GM12878 (cell line): ENCODE results near the gene DLGAP3. TPM values are rescaled to one million over a fixed set of nuclear protein-coding genes. Genes with fewer than 3 reads are reported as not detected.

Source experiments
- ATAC-seq: fragments of 200-7000 bp; cut with Tn5 transposase; 3 replicates; pipeline ENCODE4 v1.9.1; 2020; ENCODE audit warnings: mild to moderate bottlenecking, moderate library complexity
- BruUV-seq: library from RNA; stranded (reverse); fragments of 400-500 nt; replicated peaks from 2 replicates; lab custom pipeline; 2021; lab: Mats Ljungman, UMichigan
- CTCF ChIA-PET: fragments of 300-600 bp; sonication (Branson Sonifier 250); formaldehyde crosslinking; extraction: SDS; loops from one replicate; lab custom pipeline; 2021; ENCODE audit warnings: inconsistent platforms; lab: Yijun Ruan, JAX
- POLR2A ChIA-PET: fragments of 350-600 bp; formaldehyde crosslinking; extraction: SDS; loops from one replicate; lab custom pipeline; 2021; ENCODE audit warnings: inconsistent platforms; lab: Charles Lee
- RAD21 ChIA-PET: fragments of 300-600 bp; sonication (Branson Sonifier 250); formaldehyde crosslinking; loops from one replicate; lab custom pipeline; 2023; ENCODE audit warnings: antibody characterized with exemption; ENCODE audit not compliant: unreplicated experiment; lab: Charles Lee
- SMC1A ChIA-PET: fragments of 300-600 bp; sonication (Branson Sonifier 250); formaldehyde crosslinking; loops from one replicate; lab custom pipeline; 2023; ENCODE audit not compliant: unreplicated experiment, uncharacterized antibody; lab: Charles Lee
- DNase-seq: peaks from one replicate; pipeline ENCODE4 v3.0.0-alpha.2; 2011; ENCODE audit warnings: low read depth, low spot score
- FAIRE-seq: peaks from 3 replicates; lab custom pipeline; 2011; peaks lifted over from hg19 to GRCh38; lab: Jason Lieb, UNC
- H2AFZ ChIP-seq: 2 replicates; pipeline ENCODE4 v1.6.0; 2011; ENCODE audit warnings: low read depth, low read length, control low read depth; ENCODE audit not compliant: control insufficient read depth
- H3K27ac ChIP-seq: 2 replicates; pipeline ENCODE4 v1.5.1; 2011; ENCODE audit warnings: control low read depth; ENCODE audit not compliant: control insufficient read depth, insufficient read depth
- H3K27me3 ChIP-seq, 2 experiments: replicated peaks in 1 of 2; 2 replicates each; pipeline versions ENCODE4 v1.6.0 to v1.6.1; 2011; ENCODE audit warnings: low read length in 1 of 2; ENCODE audit not compliant: control insufficient read depth in 2 of 2, insufficient read depth in 2 of 2
- H3K36me3 ChIP-seq, 2 experiments: 2 replicates each; pipeline ENCODE4 v1.5.1; 2011; ENCODE audit warnings: low read length in 1 of 2; ENCODE audit not compliant: control insufficient read depth in 2 of 2, insufficient read depth in 2 of 2
- H3K4me1 ChIP-seq: 2 replicates; pipeline ENCODE4 v1.6.1; 2011; ENCODE audit warnings: mild to moderate bottlenecking, low read length, moderate library complexity, mixed read lengths; ENCODE audit not compliant: control insufficient read depth, insufficient read depth
- H3K4me2 ChIP-seq: 2 replicates; pipeline ENCODE4 v1.6.0; 2011; ENCODE audit warnings: control low read depth; ENCODE audit not compliant: control insufficient read depth, insufficient read depth
- H3K4me3 ChIP-seq: fragments of 200-600 bp; sonication (generic); 2 replicates; pipeline ENCODE4 v1.5.1; 2016
- H3K79me2 ChIP-seq: 2 replicates; pipeline ENCODE4 v1.6.0; 2011; ENCODE audit warnings: low read length; ENCODE audit not compliant: control insufficient read depth, insufficient read depth
- H3K9ac ChIP-seq: 2 replicates; pipeline ENCODE4 v1.8.0; 2011; ENCODE audit warnings: low read length, control low read depth, mixed read lengths; ENCODE audit not compliant: control insufficient read depth, insufficient read depth
- H3K9me3 ChIP-seq: replicated peaks from 3 replicates; pipeline ENCODE4 v1.5.1; 2011; ENCODE audit warnings: mild to moderate bottlenecking, low read length; ENCODE audit not compliant: control insufficient read depth, insufficient read depth
- H4K20me1 ChIP-seq: 2 replicates; pipeline ENCODE4 v1.6.0; 2011; ENCODE audit not compliant: control insufficient read depth, insufficient read depth
- ATF2 ChIP-seq: IDR thresholded peaks from 2 replicates; pipeline ENCODE4 v1.6.1; 2012; ENCODE audit warnings: low read length, inconsistent platforms
- ATF3 ChIP-seq: IDR thresholded peaks from 2 replicates; pipeline ENCODE4 v1.6.1; 2011; ENCODE audit warnings: low read depth, mild to moderate bottlenecking, low read length, moderate library complexity, borderline replicate concordance; ENCODE audit errors: extremely low read depth
- BACH1 ChIP-seq: fragments of 450-650 bp; IDR thresholded peaks from 2 replicates; pipeline ENCODE4 v1.6.1; 2017; ENCODE audit warnings: mild to moderate bottlenecking, borderline replicate concordance
- BMI1 ChIP-seq: fragments of 450-650 bp; IDR thresholded peaks from 2 replicates; pipeline ENCODE4 v1.6.1; 2016; ENCODE audit warnings: mild to moderate bottlenecking, moderate library complexity, borderline replicate concordance
- CEBPB ChIP-seq, 2 experiments: fragments of 150-350 bp in 1 of 2; IDR thresholded peaks; 2 replicates each; pipeline ENCODE4 v1.6.1; 2012 to 2014; ENCODE audit warnings: low read depth in 2 of 2, low read length in 2 of 2, borderline replicate concordance in 1 of 2, inconsistent platforms in 1 of 2
- CHD4 ChIP-seq: fragments of 200-600 bp; sonication (generic); IDR thresholded peaks from 2 replicates; pipeline ENCODE4 v1.6.1; 2016; ENCODE audit warnings: mild to moderate bottlenecking
- ESRRA ChIP-seq: IDR thresholded peaks from 2 replicates; pipeline ENCODE4 v1.6.1; 2012; ENCODE audit warnings: mild to moderate bottlenecking, low read length, improper control_type of control experiment
- FOXK2 ChIP-seq: fragments of 450-650 bp; IDR thresholded peaks from 2 replicates; pipeline ENCODE4 v1.6.1; 2017; ENCODE audit warnings: mild to moderate bottlenecking, moderate library complexity
- MYC ChIP-seq: IDR thresholded peaks from 2 replicates; pipeline ENCODE4 v1.6.1; 2011; ENCODE audit warnings: mild to moderate bottlenecking, low read length, moderate library complexity, inconsistent platforms; ENCODE audit not compliant: insufficient read depth, insufficient replicate concordance, insufficient read length, severe bottlenecking
- NFYA ChIP-seq: IDR thresholded peaks from 2 replicates; pipeline ENCODE4 v1.6.1; 2011; ENCODE audit warnings: low read depth, mild to moderate bottlenecking, low read length, improper control_type of control experiment, borderline replicate concordance
- POLR2A ChIP-seq: IDR thresholded peaks from 2 replicates; pipeline ENCODE4 v1.6.1; 2011; ENCODE audit warnings: low read depth, mild to moderate bottlenecking, low read length
- RAD21 ChIP-seq: IDR thresholded peaks from 2 replicates; pipeline ENCODE4 v1.6.1; 2011; ENCODE audit warnings: mild to moderate bottlenecking, low read depth, low read length, moderate library complexity; ENCODE audit not compliant: insufficient read depth
- SIX5 ChIP-seq: IDR thresholded peaks from 2 replicates; pipeline ENCODE4 v1.6.1; 2011; ENCODE audit warnings: mild to moderate bottlenecking, low read depth, low read length, moderate library complexity; ENCODE audit not compliant: severe bottlenecking
- SREBF1 ChIP-seq: IDR thresholded peaks from 2 replicates; pipeline ENCODE4 v1.6.1; 2012; ENCODE audit warnings: mild to moderate bottlenecking, low read length
- SREBF2 ChIP-seq: IDR thresholded peaks from 2 replicates; pipeline ENCODE4 v1.6.1; 2012; ENCODE audit warnings: mild to moderate bottlenecking, low read length
- WGBS: methylation state at CpG from one replicate; pipeline ENCODE4 v1.1.6; 2016; ENCODE audit warnings: low lambda C conversion rate; ENCODE audit not compliant: insufficient replicate concordance, insufficient coverage; ENCODE audit errors: missing lambda C conversion rate; 5-methylcytosine and 5-hydroxymethylcytosine counted together
- in situ Hi-C: fragments of 300-500 bp; cut with MboI; formaldehyde crosslinking; loops from 9 replicates; pipeline ENCODE4 v1.14.3; 2018; ENCODE audit warnings: mixed read lengths
- intact Hi-C: fragments of 100-400 bp; cut with micrococcal nuclease; formaldehyde crosslinking; loops from one replicate; pipeline ENCODE4 v1.14.2; 2022; ENCODE audit not compliant: unreplicated experiment
- polyA plus RNA-seq, 11 experiments: library from polyadenylated mRNA; depleted of rRNA in 4 of 11; unstranded in 6 of 11; stranded (reverse) in 5 of 11; fragments of >200 nt; fragmentation: Nextera tagmentation in 4 of 11; fragmentation: Illumina TruSeq in 1 of 11; extraction: Ambion mirVana in 4 of 11; extraction: Trizol in 1 of 11; gene quantifications; 1 replicate in 1 of 11; 2 replicates in 10 of 11; pipeline versions ENCODE4 v1.2.1 to v1.2.3, GENCODE V29; 2011 to 2016; ENCODE audit warnings: inconsistent platforms in 2 of 11, missing spikeins in 2 of 11, low read depth in 1 of 11
- total RNA-seq, 4 experiments: library from RNA; depleted of rRNA in 3 of 4; stranded (reverse); fragments of >200 nt in 3 of 4; fragmentation: Illumina TruSeq in 1 of 4; extraction: Trizol in 1 of 4; gene quantifications; 2 replicates each; pipeline versions ENCODE4 v1.2.1 to v1.2.3, GENCODE V29; 2013 to 2021
- TF ChIP-seq, protein P1 (sequence below): fragments of 450-650 bp; conservative IDR thresholded peaks from 2 replicates; pipeline ENCODE4 v1.6.1; 2017; ENCODE audit warnings: mild to moderate bottlenecking, moderate library complexity

DLGAP3 gene
- total and polyA plus RNA-seq, 10 of the 15 experiments (the other 5 are each of a cell fraction or from before 2014, with no cell fraction given) = 0.03 to 0.15 (median 0.08) TPM; not detected in 4

- no peak for ATAC-seq
Measured at GRCh38 chr1:34845131-34845901, 84.1 kb downstream of the DLGAP3 start.

More at GRCh38 chr1:34845131-34845901, 84.1 kb downstream of the DLGAP3 start:
- WGBS = 65% methylated on average over 16 of the region's 16 CpGs
- ChIA-PET CTCF (interaction anchor here (1.3 to 1.7 kb wide), 2 partner anchors 8 to 14 kb away, joined by 4 to 6 read pairs; partner anchors contain the start of gene SMIM12), RAD21 (interaction anchor here (1.4 kb wide), 1 partner anchor 7 kb away, joined by 3 read pairs; no protein-coding TSS in a partner anchor), SMC1A (no interaction called here), POLR2A (no interaction called here)
- Histone ChIP-seq H3K27ac (no peak overlapping the region), H3K4me2 (no peak overlapping the region), H3K79me2 (no peaks in the 10 kb centered on the region), H3K4me3 (no peak overlapping the region), H2AFZ (no peak overlapping the region)
- no peak for FAIRE-seq
- in situ Hi-C loops (no loop called here), intact Hi-C loops (no loop called here)
- TF ChIP-seq BMI1 (no peak), ATF3 (no peak), FOXK2 (no peak), ATF2 (no peak), CEBPB (IDR thresholded peaks at IDR 0.05; ENCODE audit: borderline replicate concordance in 1 of 2, low read depth in 2 of 2, low read length in 2 of 2) (no peak), RAD21 (no peak), POLR2A (no peak), SREBF1 (no peak), SREBF2 (no peak), NFYA (no peak), CHD4 (no peak), SIX5 (no peak), ESRRA (no peak), BACH1 (no peak), MYC (no peak)
- TF ChIP-seq, protein P1, sequence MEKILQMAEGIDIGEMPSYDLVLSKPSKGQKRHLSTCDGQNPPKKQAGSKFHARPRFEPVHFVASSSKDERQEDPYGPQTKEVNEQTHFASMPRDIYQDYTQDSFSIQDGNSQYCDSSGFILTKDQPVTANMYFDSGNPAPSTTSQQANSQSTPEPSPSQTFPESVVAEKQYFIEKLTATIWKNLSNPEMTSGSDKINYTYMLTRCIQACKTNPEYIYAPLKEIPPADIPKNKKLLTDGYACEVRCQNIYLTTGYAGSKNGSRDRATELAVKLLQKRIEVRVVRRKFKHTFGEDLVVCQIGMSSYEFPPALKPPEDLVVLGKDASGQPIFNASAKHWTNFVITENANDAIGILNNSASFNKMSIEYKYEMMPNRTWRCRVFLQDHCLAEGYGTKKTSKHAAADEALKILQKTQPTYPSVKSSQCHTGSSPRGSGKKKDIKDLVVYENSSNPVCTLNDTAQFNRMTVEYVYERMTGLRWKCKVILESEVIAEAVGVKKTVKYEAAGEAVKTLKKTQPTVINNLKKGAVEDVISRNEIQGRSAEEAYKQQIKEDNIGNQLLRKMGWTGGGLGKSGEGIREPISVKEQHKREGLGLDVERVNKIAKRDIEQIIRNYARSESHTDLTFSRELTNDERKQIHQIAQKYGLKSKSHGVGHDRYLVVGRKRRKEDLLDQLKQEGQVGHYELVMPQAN = no peak
- TF ChIP-seq, all 136 proteins: peak for 0
- Histone ChIP-seq H3K4me1 (no peaks in the 10 kb centered on the region), H3K9ac (no peak overlapping the region), H3K36me3 (no peaks in the 10 kb centered on the region), H3K9me3 (no peaks in the 10 kb centered on the region), H4K20me1 (no peaks in the 10 kb centered on the region), H3K27me3 (no peaks in the 10 kb centered on the region)
- BruUV-seq = no TSS peak
- DNase-seq = no peak
